Calu3 (cell line): ENCODE results near the gene COL5A1. TPM values are rescaled to one million over a fixed set of nuclear protein-coding genes. Genes with fewer than 3 reads are reported as not detected.
"Not testable (repeated sequence)": the region's sequence is repeated elsewhere in the genome, so short reads cannot be mapped to it uniquely, and the experiment has no call there.

Experiments
- BruUV-seq: library from RNA; stranded (reverse); fragments of 400-500 nt; replicated peaks from 2 replicates; lab custom pipeline; 2021; lab: Mats Ljungman, UMichigan
- CTCF ChIA-PET: fragments of 300-600 bp; sonication (Branson Sonifier 250); formaldehyde crosslinking; loops from one replicate; lab custom pipeline; 2022; ENCODE audit warnings: antibody characterized with exemption; lab: Charles Lee
- DNase-seq: peaks from one replicate; pipeline ENCODE4 v3.0.0; 2022
- H3K27ac Mint-ChIP-seq: one replicate; pipeline ENCODE4 v1.8.0; 2022; ENCODE audit warnings: mixed read lengths; ENCODE audit not compliant: unreplicated experiment
- H3K27me3 Mint-ChIP-seq: one replicate; pipeline ENCODE4 v1.8.0; 2022; ENCODE audit warnings: mixed read lengths; ENCODE audit not compliant: unreplicated experiment
- H3K36me3 Mint-ChIP-seq: one replicate; pipeline ENCODE4 v1.8.0; 2022; ENCODE audit warnings: mild to moderate bottlenecking, moderate library complexity, mixed read lengths; ENCODE audit not compliant: insufficient read depth, unreplicated experiment
- H3K4me1 Mint-ChIP-seq: one replicate; pipeline ENCODE4 v1.8.0; 2022; ENCODE audit warnings: mild to moderate bottlenecking, low read depth, mixed read lengths; ENCODE audit not compliant: unreplicated experiment
- H3K4me3 Mint-ChIP-seq: one replicate; pipeline ENCODE4 v1.8.0; 2022; ENCODE audit warnings: mild to moderate bottlenecking, low read depth, moderate library complexity, mixed read lengths; ENCODE audit not compliant: unreplicated experiment
- H3K9me3 Mint-ChIP-seq: one replicate; pipeline ENCODE4 v1.8.0; 2022; ENCODE audit warnings: low read depth, mixed read lengths; ENCODE audit not compliant: unreplicated experiment
- intact Hi-C: fragments of 100-400 bp; cut with micrococcal nuclease; formaldehyde crosslinking; loops from one replicate; pipeline ENCODE4 v1.10.0; 2022; ENCODE audit not compliant: unreplicated experiment
- total RNA-seq: library from RNA; stranded (reverse); gene quantifications from 2 replicates; pipeline ENCODE4 v1.2.3, GENCODE V29; 2022
- TF ChIP-seq, protein P1 (sequence below): fragments of 200-600 bp; IDR thresholded peaks from one replicate; pipeline ENCODE4 v1.8.0; 2022; ENCODE audit warnings: antibody characterized with exemption; ENCODE audit not compliant: unreplicated experiment

The COL5A1 gene
- total RNA-seq, 1 experiment from 2014 or later, result not detected

DNA sequence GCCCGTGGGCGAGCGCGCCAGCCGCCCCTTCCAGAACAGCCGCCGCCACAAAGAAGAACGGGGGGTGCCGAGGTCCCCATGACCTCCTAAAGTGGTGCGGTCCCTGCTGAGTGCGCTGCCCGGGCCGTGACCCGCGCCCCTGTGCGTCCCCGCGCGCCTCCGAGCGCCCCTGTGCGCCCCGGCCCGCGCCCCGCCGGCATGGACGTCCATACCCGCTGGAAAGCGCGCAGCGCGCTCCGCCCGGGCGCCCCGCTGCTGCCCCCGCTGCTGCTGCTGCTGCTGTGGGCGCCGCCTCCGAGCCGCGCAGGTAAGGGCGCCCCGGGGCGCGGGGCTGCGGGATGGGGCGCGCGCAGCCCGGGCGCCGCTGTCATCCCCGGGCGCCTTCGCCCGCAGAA, 384 bp downstream of the COL5A1 start:
- TF ChIP-seq, protein P1, sequence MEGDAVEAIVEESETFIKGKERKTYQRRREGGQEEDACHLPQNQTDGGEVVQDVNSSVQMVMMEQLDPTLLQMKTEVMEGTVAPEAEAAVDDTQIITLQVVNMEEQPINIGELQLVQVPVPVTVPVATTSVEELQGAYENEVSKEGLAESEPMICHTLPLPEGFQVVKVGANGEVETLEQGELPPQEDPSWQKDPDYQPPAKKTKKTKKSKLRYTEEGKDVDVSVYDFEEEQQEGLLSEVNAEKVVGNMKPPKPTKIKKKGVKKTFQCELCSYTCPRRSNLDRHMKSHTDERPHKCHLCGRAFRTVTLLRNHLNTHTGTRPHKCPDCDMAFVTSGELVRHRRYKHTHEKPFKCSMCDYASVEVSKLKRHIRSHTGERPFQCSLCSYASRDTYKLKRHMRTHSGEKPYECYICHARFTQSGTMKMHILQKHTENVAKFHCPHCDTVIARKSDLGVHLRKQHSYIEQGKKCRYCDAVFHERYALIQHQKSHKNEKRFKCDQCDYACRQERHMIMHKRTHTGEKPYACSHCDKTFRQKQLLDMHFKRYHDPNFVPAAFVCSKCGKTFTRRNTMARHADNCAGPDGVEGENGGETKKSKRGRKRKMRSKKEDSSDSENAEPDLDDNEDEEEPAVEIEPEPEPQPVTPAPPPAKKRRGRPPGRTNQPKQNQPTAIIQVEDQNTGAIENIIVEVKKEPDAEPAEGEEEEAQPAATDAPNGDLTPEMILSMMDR, result no peak
- Mint-ChIP-seq H3K36me3 (no peaks in the 10 kb centered on the region), H3K4me1 (no peaks in the 10 kb centered on the region), H3K27ac (no peak overlapping the region), H3K27me3 (peaks cover 20% of the 10 kb centered on the region), H3K4me3 (no peak overlapping the region), H3K9me3 (no peaks in the 10 kb centered on the region)
- no peak for DNase-seq
- intact Hi-C loops, result no loop called here
- CTCF ChIA-PET, result no interaction called here
- BruUV-seq, result no TSS peak

DNA sequence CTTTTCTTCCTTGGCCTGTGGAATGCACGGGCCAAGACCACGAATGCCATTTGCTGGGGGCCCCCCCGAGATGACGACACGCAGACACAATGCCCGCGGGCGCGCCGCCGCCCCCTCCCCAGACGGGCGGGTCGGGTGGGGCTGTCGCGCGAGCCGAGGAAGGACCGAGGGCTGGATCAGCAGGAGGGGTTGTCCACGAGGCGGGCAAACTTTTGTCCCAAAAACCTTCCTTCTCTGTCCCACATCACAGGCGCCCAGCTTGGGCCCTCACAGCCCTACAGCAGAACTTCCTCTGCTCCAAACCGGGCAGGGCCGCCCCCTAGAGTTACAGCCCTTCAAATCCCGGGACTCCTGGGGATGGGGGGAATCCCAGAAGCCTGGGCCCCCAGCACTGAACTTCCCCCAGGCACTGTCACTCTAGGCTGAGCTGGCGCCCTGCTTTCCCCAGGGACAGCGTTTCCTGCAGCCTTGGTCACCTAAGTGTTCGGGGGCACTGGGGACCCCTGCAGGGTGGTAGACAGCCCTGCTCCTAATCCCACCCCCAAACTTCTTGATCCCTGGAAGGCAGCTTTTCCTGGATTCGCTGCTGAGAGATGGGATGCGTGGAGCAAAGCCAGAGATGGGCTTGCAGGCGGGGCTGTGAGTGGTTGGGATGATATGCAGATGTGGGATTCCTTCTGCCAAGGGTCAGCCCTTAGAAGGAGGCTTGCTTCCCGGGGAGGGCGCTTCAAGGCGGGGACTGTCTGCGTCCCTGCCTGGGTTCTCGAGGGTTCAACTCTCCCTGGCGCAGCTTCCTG, 980 bp downstream of the COL5A1 start:
- H3K27me3 Mint-ChIP-seq, result peaks cover 26% of the 10 kb centered on the region
- no peaks in the 10 kb centered on the region for H3K9me3 Mint-ChIP-seq
- intact Hi-C loops, result no loop called here
- CTCF ChIA-PET, result no interaction called here
- BruUV-seq, result no TSS peak
- H3K36me3 Mint-ChIP-seq, result no peaks in the 10 kb centered on the region
- DNase-seq, result no peak
- no peak overlapping the region for H3K4me3 Mint-ChIP-seq
- no peaks in the 10 kb centered on the region for H3K4me1 Mint-ChIP-seq
- no peak overlapping the region for H3K27ac Mint-ChIP-seq
- TF ChIP-seq, protein P1, result no peak

DNA sequence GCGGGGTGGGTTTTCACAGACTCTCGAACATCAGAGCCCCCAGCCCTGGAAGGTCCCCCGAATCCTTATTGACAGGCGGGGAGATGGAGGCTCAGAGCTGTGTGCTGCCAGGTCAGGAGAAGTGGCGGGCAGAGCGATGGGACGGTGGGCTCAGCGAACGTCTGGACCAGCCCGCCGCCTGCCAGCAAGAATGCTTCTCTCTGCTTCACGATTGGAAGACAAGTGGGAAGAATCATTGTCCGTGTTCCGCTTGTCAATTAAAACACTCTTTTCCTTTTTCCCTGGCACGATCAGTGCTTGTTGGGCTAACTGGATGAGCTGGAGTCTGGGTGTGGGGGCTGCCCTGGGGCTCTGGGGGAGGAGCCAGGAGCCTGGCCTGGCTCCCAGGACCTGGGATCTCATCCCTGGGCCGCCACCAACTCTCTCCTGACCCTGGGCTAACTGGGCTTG, 1.6 kb downstream of the COL5A1 start:
- no TSS peak for BruUV-seq
- H3K36me3 Mint-ChIP-seq, result no peaks in the 10 kb centered on the region
- no peaks in the 10 kb centered on the region for H3K4me1 Mint-ChIP-seq
- H3K27me3 Mint-ChIP-seq, result peaks cover 31% of the 10 kb centered on the region
- CTCF ChIA-PET, result no interaction called here
- H3K9me3 Mint-ChIP-seq, result no peaks in the 10 kb centered on the region
- no peak for DNase-seq
- intact Hi-C loops, result no loop called here
- TF ChIP-seq, protein P1, result no peak
- H3K4me3 Mint-ChIP-seq, result no peak overlapping the region
- no peak overlapping the region for H3K27ac Mint-ChIP-seq

DNA sequence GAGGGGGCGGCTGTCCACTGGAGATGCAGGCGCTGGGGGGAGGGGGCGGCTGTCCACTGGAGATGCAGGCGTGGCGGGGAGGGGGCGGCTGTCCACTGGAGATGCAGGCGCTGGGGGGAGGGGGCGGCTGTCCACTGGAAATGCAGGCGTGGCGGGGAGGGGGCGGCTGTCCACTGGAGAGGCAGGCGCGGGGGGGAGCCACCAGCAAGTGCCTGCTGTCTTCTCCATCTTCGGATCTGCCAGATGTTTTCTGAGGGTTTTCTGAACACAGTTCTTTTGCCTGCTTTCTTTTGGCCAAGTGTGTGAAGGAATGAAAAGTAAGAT, 2.8 kb downstream of the COL5A1 start:
- intact Hi-C loops, H3K9me3 Mint-ChIP-seq, DNase-seq, BruUV-seq, H3K36me3 Mint-ChIP-seq, H3K4me1 Mint-ChIP-seq, H3K4me3 Mint-ChIP-seq, CTCF ChIA-PET, H3K27ac Mint-ChIP-seq: not testable (repeated sequence)
- peaks cover 31% of the 10 kb centered on the region for H3K27me3 Mint-ChIP-seq
